HCT116 (cell line): ENCODE results near the gene STX19. TPM values are rescaled to one million over a fixed set of nuclear protein-coding genes. Genes with fewer than 3 reads are reported as not detected.

Source experiments
- ATAC-seq: fragments of 200-7000 bp; cut with Tn5 transposase; 2 replicates; pipeline ENCODE4 v1.9.1; 2020; ENCODE audit warnings: mild to moderate bottlenecking, moderate library complexity
- BruUV-seq: library from RNA; stranded (reverse); fragments of 400-500 nt; replicated peaks from 2 replicates; lab custom pipeline; 2021; lab: Mats Ljungman, UMichigan
- CTCF ChIA-PET: fragments of 300-600 bp; sonication (Branson Sonifier 250); formaldehyde crosslinking; loops from one replicate; lab custom pipeline; 2021; ENCODE audit warnings: antibody characterized with exemption; lab: Charles Lee
- POLR2A ChIA-PET: fragments of 300-600, 350-600 bp; sonication (Branson Sonifier 250); formaldehyde crosslinking; loops from one replicate; lab custom pipeline; 2021; ENCODE audit warnings: antibody characterized with exemption; lab: Charles Lee
- RAD21 ChIA-PET, 2 experiments: fragments of 300-600 bp; sonication (Branson Sonifier 250); formaldehyde crosslinking; loops; one replicate each; lab custom pipeline; 2023; ENCODE audit warnings: low total read pairs in 2 of 2; ENCODE audit not compliant: uncharacterized antibody in 2 of 2, unreplicated experiment in 2 of 2, low non-redundant PET in 1 of 2; lab: Charles Lee
- DNase-seq: peaks from one replicate; pipeline ENCODE4 v3.0.0-alpha.2; 2010; ENCODE audit warnings: low read depth, low spot score
- H2AFZ ChIP-seq: fragments of 200-600 bp; shearing (Covaris generic), sonication (generic); 2 replicates; pipeline ENCODE4 v1.6.1; 2017; ENCODE audit warnings: low read depth, mixed run types, mixed read lengths, antibody characterized with exemption, low read length; ENCODE audit not compliant: poor library complexity, severe bottlenecking
- H3K27ac ChIP-seq: 2 replicates; pipeline ENCODE4 v1.5.1; 2012; ENCODE audit warnings: low read depth, low read length
- H3K27me3 ChIP-seq: fragments of 200-600 bp; sonication (generic); 2 replicates; pipeline ENCODE4 v1.6.1; 2016; ENCODE audit warnings: mixed run types, low read length, mixed read lengths; ENCODE audit not compliant: insufficient read depth
- H3K36me3 ChIP-seq, 2 experiments: fragments of 200-500 bp in 1 of 2; fragments of 200-600 bp in 1 of 2; sonication (Bioruptor generic) in 1 of 2; sonication (generic) in 1 of 2; 2 replicates each; pipeline versions ENCODE4 v1.5.1 to v1.6.1; 2014 to 2016; ENCODE audit warnings: low read length in 2 of 2, inconsistent platforms in 1 of 2, mixed read lengths in 1 of 2, mixed run types in 1 of 2; ENCODE audit not compliant: insufficient read depth in 2 of 2, control insufficient read depth in 1 of 2
- H3K4me1 ChIP-seq, 2 experiments: fragments of 200-600 bp in 1 of 2; sonication (generic) in 1 of 2; 2 replicates each; pipeline versions ENCODE4 v1.5.1 to v1.6.1; 2012 to 2017; ENCODE audit warnings: low read length in 2 of 2, inconsistent platforms in 1 of 2, mild to moderate bottlenecking in 1 of 2, mixed read lengths in 1 of 2, mixed run types in 1 of 2, moderate library complexity in 1 of 2; ENCODE audit not compliant: insufficient read depth in 2 of 2, control insufficient read depth in 1 of 2
- H3K4me2 ChIP-seq: fragments of 200-600 bp; sonication (generic); 2 replicates; pipeline ENCODE4 v1.6.1; 2017; ENCODE audit warnings: mixed run types, low read length, mixed read lengths
- H3K4me3 ChIP-seq, 2 experiments: fragments of 200-600 bp in 1 of 2; sonication (generic) in 1 of 2; replicated peaks in 1 of 2; 2 replicates each; pipeline ENCODE4 v1.5.1; 2011 to 2016; ENCODE audit warnings: low read length in 2 of 2, control low read depth in 1 of 2, low read depth in 1 of 2, mild to moderate bottlenecking in 1 of 2, mixed read lengths in 1 of 2, mixed run types in 1 of 2
- H3K79me2 ChIP-seq: fragments of 200-600 bp; sonication (generic); 2 replicates; pipeline ENCODE4 v1.6.1; 2017; ENCODE audit warnings: mild to moderate bottlenecking, mixed run types, low read length, moderate library complexity, mixed read lengths; ENCODE audit not compliant: insufficient read depth
- H3K9ac ChIP-seq: fragments of 200-600 bp; sonication (generic); 2 replicates; pipeline ENCODE4 v1.6.1; 2016; ENCODE audit warnings: low read length, mixed read lengths
- H3K9me2 ChIP-seq: fragments of 200-600 bp; sonication (generic), shearing (Covaris generic); 2 replicates; pipeline ENCODE4 v1.6.1; 2017; ENCODE audit warnings: mixed run types, mild to moderate bottlenecking, moderate library complexity; ENCODE audit not compliant: insufficient read depth
- H3K9me3 ChIP-seq, 2 experiments: fragments of 200-500 bp in 1 of 2; fragments of 200-600 bp in 1 of 2; sonication (Bioruptor generic) in 1 of 2; sonication (generic) in 1 of 2; 2 replicates each; pipeline ENCODE4 v1.6.1; 2014 to 2017; ENCODE audit warnings: low read length in 2 of 2, mixed read lengths in 2 of 2, inconsistent platforms in 1 of 2, low read depth in 1 of 2, mild to moderate bottlenecking in 1 of 2, mixed run types in 1 of 2, moderate library complexity in 1 of 2; ENCODE audit not compliant: control insufficient read depth in 1 of 2, insufficient read depth in 1 of 2
- H4K20me1 ChIP-seq: fragments of 200-600 bp; sonication (generic), shearing (Covaris generic); 2 replicates; pipeline ENCODE4 v1.6.1; 2017; ENCODE audit warnings: mixed run types, mild to moderate bottlenecking, moderate library complexity; ENCODE audit not compliant: insufficient read depth
- ATF3 ChIP-seq: IDR thresholded peaks from 2 replicates; pipeline ENCODE4 v1.6.1; 2012
- CEBPB ChIP-seq: IDR thresholded peaks from 2 replicates; pipeline ENCODE4 v1.6.1; 2012; ENCODE audit warnings: low read depth
- EGR1 ChIP-seq: IDR thresholded peaks from 2 replicates; pipeline ENCODE4 v1.6.1; 2012; ENCODE audit warnings: low read depth
- EZH2 ChIP-seq: fragments of 200-600 bp; sonication (generic); IDR thresholded peaks from 2 replicates; pipeline ENCODE4 v1.6.1; 2017; ENCODE audit warnings: antibody characterized with exemption, mixed run types
- JUND ChIP-seq: IDR thresholded peaks from 2 replicates; pipeline ENCODE4 v1.6.1; 2012
- MAX ChIP-seq: IDR thresholded peaks from 2 replicates; pipeline ENCODE4 v1.6.1; 2012
- POLR2A ChIP-seq: IDR thresholded peaks from 2 replicates; pipeline ENCODE4 v1.7.0; 2011; ENCODE audit warnings: borderline replicate concordance; ENCODE audit not compliant: insufficient read depth, insufficient read length; ENCODE audit errors: extremely low read depth
- POLR2AphosphoS5 ChIP-seq: IDR thresholded peaks from 2 replicates; pipeline ENCODE4 v1.6.1; 2011; ENCODE audit warnings: mild to moderate bottlenecking, low read depth, low read length, moderate library complexity
- RAD21 ChIP-seq: IDR thresholded peaks from 2 replicates; pipeline ENCODE4 v1.6.1; 2012; ENCODE audit warnings: low read depth, mild to moderate bottlenecking
- SIN3A ChIP-seq: IDR thresholded peaks from 2 replicates; pipeline ENCODE4 v1.6.1; 2012; ENCODE audit warnings: low read depth
- TCF7L2 ChIP-seq: IDR thresholded peaks from 2 replicates; pipeline ENCODE4 v1.7.0; 2011; ENCODE audit warnings: borderline replicate concordance, inconsistent platforms; ENCODE audit not compliant: insufficient read depth, insufficient read length; ENCODE audit errors: extremely low read depth
- ZFX ChIP-seq: fragments of 450-650 bp; IDR thresholded peaks from 2 replicates; pipeline ENCODE4 v1.6.1; 2017
- ZNF274 ChIP-seq: fragments of 200-500 bp; sonication (Bioruptor generic); IDR thresholded peaks from 2 replicates; pipeline ENCODE4 v1.6.1; 2014; ENCODE audit warnings: mild to moderate bottlenecking, low read depth, low read length, inconsistent platforms
- intact Hi-C: fragments of 100-400 bp; cut with micrococcal nuclease; formaldehyde crosslinking; loops from 2 replicates; pipeline ENCODE4 v1.10.0; 2022
- total RNA-seq: library from RNA; stranded (reverse); gene quantifications from one replicate; pipeline ENCODE4 v1.2.1, GENCODE V29; 2021; ENCODE audit not compliant: unreplicated experiment

The STX19 gene
- total RNA-seq, 1 experiment from 2014 or later = not detected

- ChIA-PET RAD21 (no interaction called here), POLR2A (no interaction called here), CTCF (no interaction called here)
- H3K4me1 ChIP-seq = peaks cover 6 to 15% of the 10 kb centered on the region in 2 experiments; a peak in 3 of 4 replicates
- no peaks in the 10 kb centered on the region; a peak in 1 of 4 replicates for H3K36me3 ChIP-seq
- H3K4me2 ChIP-seq = no peak overlapping the region
- no peak overlapping the region for H2AFZ ChIP-seq
- DNase-seq (no peak), ATAC-seq (no peak)
- peaks cover 14% of the 10 kb centered on the region; the same call in 1 of the 2 replicates for H3K79me2 ChIP-seq
- H3K9me2 ChIP-seq = no peaks in the 10 kb centered on the region
- H3K9ac ChIP-seq = no peak overlapping the region
- H3K27me3 ChIP-seq = no peaks in the 10 kb centered on the region
- no peaks in the 10 kb centered on the region for H4K20me1 ChIP-seq
- intact Hi-C loops = loop anchor here (10.0 kb wide), 1 partner anchor 220 kb away; no protein-coding TSS in a partner anchor
- no TSS peak for BruUV-seq
- no peak for TF ChIP-seq POLR2A
- H3K27ac ChIP-seq = no peak overlapping the region
- no peaks in the 10 kb centered on the region for H3K9me3 ChIP-seq
- H3K4me3 ChIP-seq = no peak overlapping the region
Observed at GRCh38 chr3:94065122-94065521, 36.7 kb upstream of the STX19 start.

GRCh38 chr3:94064243-94064860 is 36.0 kb upstream of the STX19 start:
- intact Hi-C loops = loop anchor here (10.0 kb wide), 1 partner anchor 220 kb away; no protein-coding TSS in a partner anchor
- Histone ChIP-seq H3K9ac (peak overlapping the region; percentile 69; the same call in 1 of the 2 replicates), H2AFZ (no peak overlapping the region), H3K9me2 (no peaks in the 10 kb centered on the region), H3K4me3 (peak overlapping the region; percentile 71 to 78), H3K27ac (no peak overlapping the region; the same call in 1 of the 2 replicates), H4K20me1 (no peaks in the 10 kb centered on the region), H3K79me2 (peaks cover 14% of the 10 kb centered on the region; the same call in 1 of the 2 replicates), H3K9me3 (no peaks in the 10 kb centered on the region), H3K4me2 (peak overlapping the region; percentile 76), H3K4me1 (peaks cover 6 to 15% of the 10 kb centered on the region in 2 experiments; a peak in 3 of 4 replicates), H3K36me3 (no peaks in the 10 kb centered on the region; a peak in 1 of 4 replicates), H3K27me3 (no peaks in the 10 kb centered on the region)
- ATAC-seq (no peak), DNase-seq (no peak)
- no TSS peak for BruUV-seq
- ChIA-PET POLR2A (interaction anchor here (2.2 kb wide), 1 partner anchor 85 kb away, joined by 8 read pairs; the partner anchor contains the start of gene ARL13B), CTCF (no interaction called here), RAD21 (no interaction called here)
- no peak for TF ChIP-seq CEBPB
- TF ChIP-seq EGR1 = no peak
- TF ChIP-seq POLR2A = no peak
- no peak for TF ChIP-seq EZH2
- TF ChIP-seq MAX = no peak
- TF ChIP-seq POLR2AphosphoS5 = no peak
- no peak for TF ChIP-seq RAD21
- TF ChIP-seq JUND = no peak
- TF ChIP-seq ZFX = no peak
- TF ChIP-seq ZNF274 = no peak
- TF ChIP-seq TCF7L2 = no peak
- no peak for TF ChIP-seq SIN3A
- TF ChIP-seq ATF3 = no peak
